Measurements from ENCODE around the gene PKN1.
"Not testable (repeated sequence)": the region's sequence is repeated elsewhere in the genome, so short reads cannot be mapped to it uniquely, and the experiment has no call there.

PKN1 gene

GRCh38 chr19:14432791-14433553 lies at the start of gene PKN1:
TSS of gene PKN1 (plus strand) at chr19:14433306. CDS start at chr19:14433522, 216 bp downstream.
- H3K4me3 ChIP-seq (ENCODE audit: low read length) = peak within 1 kb of the TSS; percentile 61
- H2AFZ ChIP-seq (ENCODE audit: low read depth, low read length) = peak within 1 kb of the TSS; percentile 92
- peaks cover 12% of the 10 kb centered on the region for H3K4me1 ChIP-seq (ENCODE audit: insufficient read depth, low read length)
- peaks cover 3% of the 10 kb centered on the region for H3K36me3 ChIP-seq (ENCODE audit: insufficient read depth, low read length)
- no peaks in the 10 kb centered on the region for H3K27me3 ChIP-seq (ENCODE audit: insufficient read depth, low read length)
- H3K9me3 ChIP-seq (ENCODE audit: low read length) = no peaks in the 10 kb centered on the region

GRCh38 chr19:14383661-14384555 lies 49.2 kb upstream of the PKN1 start:
- Histone ChIP-seq H3K4me1 (ENCODE audit: insufficient read depth, low read length) (peaks cover 12% of the 10 kb centered on the region), H3K27me3 (ENCODE audit: insufficient read depth, low read length) (peaks cover 13% of the 10 kb centered on the region), H3K4me3 (ENCODE audit: low read length) (no peak overlapping the region), H3K9me3 (ENCODE audit: low read length) (no peaks in the 10 kb centered on the region), H2AFZ (ENCODE audit: low read depth, low read length) (no peak overlapping the region), H3K36me3 (ENCODE audit: insufficient read depth, low read length) (no peaks in the 10 kb centered on the region)

- Histone ChIP-seq H3K4me3 (ENCODE audit: low read length) (no peak overlapping the region), H3K4me1 (ENCODE audit: insufficient read depth, low read length) (peaks cover 7% of the 10 kb centered on the region), H3K36me3 (ENCODE audit: insufficient read depth, low read length) (no peaks in the 10 kb centered on the region), H2AFZ (ENCODE audit: low read depth, low read length) (no peak overlapping the region), H3K27me3 (ENCODE audit: insufficient read depth, low read length) (peaks cover 13% of the 10 kb centered on the region), H3K9me3 (ENCODE audit: low read length) (no peaks in the 10 kb centered on the region)
Observed at GRCh38 chr19:14385492-14385891, 47.6 kb upstream of the PKN1 start.

- H3K4me3 ChIP-seq (ENCODE audit: low read length) = no peak overlapping the region
- no peaks in the 10 kb centered on the region for H3K9me3 ChIP-seq (ENCODE audit: low read length)
- H2AFZ ChIP-seq (ENCODE audit: low read depth, low read length) = no peak overlapping the region
- H3K27me3 ChIP-seq (ENCODE audit: insufficient read depth, low read length) = peaks cover 3% of the 10 kb centered on the region
- no peaks in the 10 kb centered on the region for H3K4me1 ChIP-seq (ENCODE audit: insufficient read depth, low read length)
- no peaks in the 10 kb centered on the region for H3K36me3 ChIP-seq (ENCODE audit: insufficient read depth, low read length)
Observed at GRCh38 chr19:14390548-14390947, 42.6 kb upstream of the PKN1 start.

- H2AFZ ChIP-seq (ENCODE audit: low read depth, low read length) = no peak overlapping the region
- peaks cover 3% of the 10 kb centered on the region for H3K27me3 ChIP-seq (ENCODE audit: insufficient read depth, low read length)
- no peak overlapping the region for H3K4me3 ChIP-seq (ENCODE audit: low read length)
- H3K36me3 ChIP-seq (ENCODE audit: insufficient read depth, low read length) = no peaks in the 10 kb centered on the region
- H3K4me1 ChIP-seq (ENCODE audit: insufficient read depth, low read length) = no peaks in the 10 kb centered on the region
- no peaks in the 10 kb centered on the region for H3K9me3 ChIP-seq (ENCODE audit: low read length)
Observed at GRCh38 chr19:14391156-14391821, 41.8 kb upstream of the PKN1 start.

GRCh38 chr19:14393329-14393728 lies 39.8 kb upstream of the PKN1 start:
- Histone ChIP-seq H3K36me3 (ENCODE audit: insufficient read depth, low read length) (no peaks in the 10 kb centered on the region), H2AFZ (ENCODE audit: low read depth, low read length) (no peak overlapping the region), H3K4me3 (ENCODE audit: low read length) (no peak overlapping the region), H3K4me1 (ENCODE audit: insufficient read depth, low read length) (no peaks in the 10 kb centered on the region), H3K9me3 (ENCODE audit: low read length) (no peaks in the 10 kb centered on the region), H3K27me3 (ENCODE audit: insufficient read depth, low read length) (peaks cover 3% of the 10 kb centered on the region)

GRCh38 chr19:14394167-14394566 lies 38.9 kb upstream of the PKN1 start:
- Histone ChIP-seq H3K4me3 (ENCODE audit: low read length) (no peak overlapping the region), H3K27me3 (ENCODE audit: insufficient read depth, low read length) (peaks cover 3% of the 10 kb centered on the region), H3K36me3 (ENCODE audit: insufficient read depth, low read length) (no peaks in the 10 kb centered on the region), H3K9me3 (ENCODE audit: low read length) (no peaks in the 10 kb centered on the region), H2AFZ (ENCODE audit: low read depth, low read length) (no peak overlapping the region), H3K4me1 (ENCODE audit: insufficient read depth, low read length) (no peaks in the 10 kb centered on the region)

GRCh38 chr19:14395262-14395661 lies 37.8 kb upstream of the PKN1 start:
- H3K4me1 ChIP-seq (ENCODE audit: insufficient read depth, low read length) = no peaks in the 10 kb centered on the region
- H3K9me3 ChIP-seq (ENCODE audit: low read length) = no peaks in the 10 kb centered on the region
- no peak overlapping the region for H2AFZ ChIP-seq (ENCODE audit: low read depth, low read length)
- no peaks in the 10 kb centered on the region for H3K36me3 ChIP-seq (ENCODE audit: insufficient read depth, low read length)
- H3K27me3 ChIP-seq (ENCODE audit: insufficient read depth, low read length) = peaks cover 3% of the 10 kb centered on the region
- no peak overlapping the region for H3K4me3 ChIP-seq (ENCODE audit: low read length)

GRCh38 chr19:14395710-14396336 lies 37.3 kb upstream of the PKN1 start:
- Histone ChIP-seq H2AFZ (ENCODE audit: low read depth, low read length) (no peak overlapping the region), H3K4me3 (ENCODE audit: low read length) (no peak overlapping the region), H3K9me3 (ENCODE audit: low read length) (no peaks in the 10 kb centered on the region), H3K27me3 (ENCODE audit: insufficient read depth, low read length) (peaks cover 3% of the 10 kb centered on the region), H3K36me3 (ENCODE audit: insufficient read depth, low read length) (no peaks in the 10 kb centered on the region), H3K4me1 (ENCODE audit: insufficient read depth, low read length) (no peaks in the 10 kb centered on the region)

- not testable (repeated sequence) for H3K4me1 ChIP-seq (ENCODE audit: insufficient read depth, low read length); H2AFZ ChIP-seq (ENCODE audit: low read depth, low read length); H3K4me3 ChIP-seq (ENCODE audit: low read length); H3K27me3 ChIP-seq (ENCODE audit: insufficient read depth, low read length); H3K9me3 ChIP-seq (ENCODE audit: low read length); H3K36me3 ChIP-seq (ENCODE audit: insufficient read depth, low read length)
Observed at GRCh38 chr19:14396730-14397129, 36.4 kb upstream of the PKN1 start.

- H3K4me1 ChIP-seq (ENCODE audit: insufficient read depth, low read length); H3K9me3 ChIP-seq (ENCODE audit: low read length); H3K36me3 ChIP-seq (ENCODE audit: insufficient read depth, low read length); H3K27me3 ChIP-seq (ENCODE audit: insufficient read depth, low read length); H3K4me3 ChIP-seq (ENCODE audit: low read length); H2AFZ ChIP-seq (ENCODE audit: low read depth, low read length): not testable (repeated sequence)
Observed at GRCh38 chr19:14397168-14397567, 35.9 kb upstream of the PKN1 start.

GRCh38 chr19:14400951-14401431 lies 32.1 kb upstream of the PKN1 start:
- H3K4me1 ChIP-seq (ENCODE audit: insufficient read depth, low read length) = no peaks in the 10 kb centered on the region
- H3K4me3 ChIP-seq (ENCODE audit: low read length) = no peak overlapping the region
- H3K36me3 ChIP-seq (ENCODE audit: insufficient read depth, low read length) = no peaks in the 10 kb centered on the region
- H3K9me3 ChIP-seq (ENCODE audit: low read length) = no peaks in the 10 kb centered on the region
- H2AFZ ChIP-seq (ENCODE audit: low read depth, low read length) = no peak overlapping the region
- H3K27me3 ChIP-seq (ENCODE audit: insufficient read depth, low read length) = no peaks in the 10 kb centered on the region
